ENCODE results near the gene MYCBPAP. TPM values are rescaled to one million over a fixed set of nuclear protein-coding genes. Genes with fewer than 3 reads are reported as not detected.

The MYCBPAP gene, protein sequence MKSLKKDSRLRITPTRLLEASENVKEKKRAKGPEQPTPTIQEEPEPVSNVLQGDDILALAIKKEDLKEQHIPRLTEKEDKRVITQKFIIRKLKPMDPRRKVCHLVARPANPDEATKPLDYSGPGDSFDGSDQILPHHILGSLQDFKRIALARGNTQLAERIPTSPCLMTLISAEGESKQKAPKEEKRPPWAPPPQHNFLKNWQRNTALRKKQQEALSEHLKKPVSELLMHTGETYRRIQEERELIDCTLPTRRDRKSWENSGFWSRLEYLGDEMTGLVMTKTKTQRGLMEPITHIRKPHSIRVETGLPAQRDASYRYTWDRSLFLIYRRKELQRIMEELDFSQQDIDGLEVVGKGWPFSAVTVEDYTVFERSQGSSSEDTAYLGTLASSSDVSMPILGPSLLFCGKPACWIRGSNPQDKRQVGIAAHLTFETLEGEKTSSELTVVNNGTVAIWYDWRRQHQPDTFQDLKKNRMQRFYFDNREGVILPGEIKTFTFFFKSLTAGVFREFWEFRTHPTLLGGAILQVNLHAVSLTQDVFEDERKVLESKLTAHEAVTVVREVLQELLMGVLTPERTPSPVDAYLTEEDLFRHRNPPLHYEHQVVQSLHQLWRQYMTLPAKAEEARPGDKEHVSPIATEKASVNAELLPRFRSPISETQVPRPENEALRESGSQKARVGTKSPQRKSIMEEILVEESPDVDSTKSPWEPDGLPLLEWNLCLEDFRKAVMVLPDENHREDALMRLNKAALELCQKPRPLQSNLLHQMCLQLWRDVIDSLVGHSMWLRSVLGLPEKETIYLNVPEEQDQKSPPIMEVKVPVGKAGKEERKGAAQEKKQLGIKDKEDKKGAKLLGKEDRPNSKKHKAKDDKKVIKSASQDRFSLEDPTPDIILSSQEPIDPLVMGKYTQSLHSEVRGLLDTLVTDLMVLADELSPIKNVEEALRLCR
- under 1 TPM; 0.83 to 0.86 TPM for total RNA-seq
- polyA plus RNA-seq = not detected

DNA sequence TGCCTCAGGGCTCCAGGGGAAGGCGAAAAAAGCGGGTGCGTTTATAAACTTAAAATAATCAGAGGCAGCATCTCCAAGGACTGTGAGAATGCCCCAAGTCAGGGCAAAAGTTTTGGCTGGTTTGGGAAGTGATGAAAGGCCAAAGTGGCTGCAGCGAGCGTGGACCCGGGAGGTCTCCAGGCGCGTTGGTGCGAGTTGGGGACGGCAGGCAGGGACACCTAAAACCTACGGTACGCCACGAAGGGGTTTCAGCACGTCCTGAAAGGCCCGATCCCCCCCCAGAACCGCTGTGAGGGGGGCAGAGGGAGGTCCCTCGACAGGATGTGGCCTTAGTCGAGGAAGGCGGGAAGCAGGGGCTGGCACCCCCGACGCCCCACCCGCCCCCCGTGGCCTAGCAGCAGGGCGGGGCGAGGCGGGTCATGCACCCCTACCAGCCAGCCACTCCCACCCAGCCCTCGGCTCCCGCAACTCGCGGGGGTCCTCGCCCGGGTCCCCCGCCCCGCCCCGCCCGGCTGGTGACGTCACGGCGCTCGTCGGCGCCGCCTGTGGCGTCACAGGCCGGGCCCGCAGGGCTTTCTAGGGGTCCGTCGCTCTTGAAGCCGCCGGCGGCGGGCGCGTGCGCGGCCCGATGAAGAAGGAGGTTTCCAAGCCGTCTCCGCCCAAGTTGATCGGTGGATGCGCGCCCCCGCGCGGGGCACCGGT, at the start of gene MYCBPAP:
Gene MYCBPAP, plus strand, starts transcription at position 569 of the 702 bp plus-strand sequence. CDS start 236 bp downstream, outside the sequence.
- H3K4me3 ChIP-seq (ENCODE audit: low read length) = peak within 1 kb of the TSS; percentile 84
- H3K4me3 Mint-ChIP-seq = peak within 1 kb of the TSS; percentile 84 to 94 (median 89)
- ChIA-PET CTCF (no interaction called here), POLR2A (no interaction called here)
- peaks cover 0 to 3% of the 10 kb centered on the region in 2 donors for H3K27me3 Mint-ChIP-seq
- peak; percentile 75 to 88 (median 80) for DNase-seq
- no peaks in the 10 kb centered on the region for H3K9me3 ChIP-seq (ENCODE audit: low read length)
- H3K36me3 Mint-ChIP-seq = no peaks in the 10 kb centered on the region
- peaks cover 29 to 34% (median 33%) of the 10 kb centered on the region in 3 donors for H3K4me1 Mint-ChIP-seq
- no peaks in the 10 kb centered on the region for H3K9me3 Mint-ChIP-seq
- H3K4me1 ChIP-seq (ENCODE audit: insufficient read depth, low read length) = peaks cover 20% of the 10 kb centered on the region
- peak within 1 kb of the TSS; percentile 73 for H3K27ac ChIP-seq (ENCODE audit: low read depth, low read length)
- peak within 1 kb of the TSS; percentile 66 to 98 (median 95) for H3K27ac Mint-ChIP-seq
- H3K36me3 ChIP-seq (ENCODE audit: insufficient read depth, low read length) = no peaks in the 10 kb centered on the region
- no peaks in the 10 kb centered on the region for H3K27me3 ChIP-seq (ENCODE audit: insufficient read depth, low read length, poor library complexity, severe bottlenecking)

DNA sequence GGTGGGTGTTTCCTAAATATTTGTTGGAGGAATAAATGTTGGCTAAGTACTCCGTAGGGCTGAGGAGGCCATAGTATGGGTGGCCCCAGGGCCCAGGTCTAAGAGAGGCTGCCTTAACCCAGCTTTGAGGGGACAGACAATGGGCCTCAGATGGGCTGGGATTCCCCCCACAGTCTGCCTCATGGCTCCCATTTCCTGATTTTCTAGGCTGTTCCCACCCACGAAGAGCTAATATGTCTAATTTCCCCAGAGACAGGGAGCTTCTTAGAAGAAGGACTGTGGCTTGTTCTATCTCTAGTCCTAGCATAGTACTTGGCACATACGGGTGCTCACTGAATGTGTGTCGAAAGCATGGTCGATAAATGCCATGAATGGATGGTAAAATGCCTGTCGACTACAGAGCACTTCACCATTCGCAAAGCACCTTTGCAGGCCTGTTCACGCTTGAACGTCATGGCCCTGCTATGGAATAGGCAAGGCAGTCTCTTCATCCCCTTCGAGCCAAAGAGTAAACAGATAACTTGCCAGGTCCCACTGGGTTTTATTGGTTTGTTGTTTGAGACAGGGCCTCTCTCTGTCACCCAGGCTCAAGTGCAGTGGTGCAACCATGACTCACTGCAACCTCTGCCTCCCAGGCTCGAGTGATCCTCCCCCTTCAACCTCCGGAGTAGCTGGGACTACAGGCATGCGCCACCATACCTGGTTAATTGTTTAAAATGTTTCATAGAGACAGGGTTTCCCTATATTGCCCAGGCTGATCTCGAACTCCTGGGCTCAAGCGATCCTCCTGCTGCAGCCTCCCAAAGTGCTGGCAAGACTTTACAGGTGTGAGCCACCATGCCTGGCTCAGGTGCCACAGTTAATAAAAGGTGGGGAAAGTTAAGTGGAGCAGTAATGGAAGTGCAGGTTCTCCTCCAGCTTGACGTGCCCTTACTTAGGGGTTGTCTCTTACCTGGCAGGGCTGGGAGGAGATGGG, 49.2 kb upstream of the MYCBPAP start:
- Mint-ChIP-seq H3K36me3 (peaks cover 0 to 6% (median 0%) of the 10 kb centered on the region in 3 donors), H3K4me1 (no peaks in the 10 kb centered on the region), H3K9me3 (no peaks in the 10 kb centered on the region), H3K27ac (no peak overlapping the region), H3K27me3 (no peaks in the 10 kb centered on the region), H3K4me3 (no peak overlapping the region)
- Histone ChIP-seq H3K27ac (ENCODE audit: low read depth, low read length) (no peak overlapping the region), H3K4me1 (ENCODE audit: insufficient read depth, low read length) (no peaks in the 10 kb centered on the region), H3K9me3 (ENCODE audit: low read length) (no peaks in the 10 kb centered on the region), H3K27me3 (ENCODE audit: insufficient read depth, low read length, poor library complexity, severe bottlenecking) (no peaks in the 10 kb centered on the region), H3K4me3 (ENCODE audit: low read length) (no peak overlapping the region), H3K36me3 (ENCODE audit: insufficient read depth, low read length) (no peaks in the 10 kb centered on the region)
- DNase-seq = no peak
- POLR2A ChIA-PET = no interaction called here
- CTCF ChIA-PET = interaction anchor here (2.3 kb wide), 1 partner anchor 20 kb away, joined by 6 read pairs; the partner anchor contains the start of gene RSAD1

DNA sequence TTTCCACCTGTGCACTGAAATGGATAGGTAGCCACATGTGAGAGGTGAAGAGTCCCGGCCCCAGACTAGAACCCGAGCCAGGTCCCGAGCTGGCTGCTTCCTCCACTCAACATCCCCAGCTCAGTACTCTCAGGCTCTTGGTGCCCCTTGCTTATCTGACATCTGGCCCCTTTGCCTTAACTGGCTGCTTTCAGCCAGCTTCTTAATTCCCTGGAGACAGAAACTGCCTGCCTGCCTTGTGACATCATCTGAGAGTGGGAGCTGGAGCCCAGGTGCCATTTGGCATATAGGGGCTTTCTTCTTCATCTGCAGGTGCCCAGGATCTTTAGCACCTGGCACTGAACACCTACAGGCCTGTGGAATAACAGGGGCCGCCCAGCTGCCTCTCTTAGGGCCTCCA, 48.5 kb upstream of the MYCBPAP start:
- no peak overlapping the region for H3K4me3 ChIP-seq (ENCODE audit: low read length)
- H3K27ac Mint-ChIP-seq = no peak overlapping the region
- no peak overlapping the region for H3K4me3 Mint-ChIP-seq
- CTCF ChIA-PET = interaction anchor here (2.3 kb wide), 1 partner anchor 19 kb away, joined by 6 read pairs; the partner anchor contains the start of gene RSAD1
- POLR2A ChIA-PET = no interaction called here
- no peaks in the 10 kb centered on the region for H3K36me3 ChIP-seq (ENCODE audit: insufficient read depth, low read length)
- peaks cover 0 to 6% (median 0%) of the 10 kb centered on the region in 3 donors for H3K36me3 Mint-ChIP-seq
- H3K4me1 Mint-ChIP-seq = no peaks in the 10 kb centered on the region
- H3K4me1 ChIP-seq (ENCODE audit: insufficient read depth, low read length) = no peaks in the 10 kb centered on the region
- DNase-seq = no peak
- H3K27me3 Mint-ChIP-seq = no peaks in the 10 kb centered on the region
- H3K9me3 Mint-ChIP-seq = no peaks in the 10 kb centered on the region
- H3K27me3 ChIP-seq (ENCODE audit: insufficient read depth, low read length, poor library complexity, severe bottlenecking) = no peaks in the 10 kb centered on the region
- H3K27ac ChIP-seq (ENCODE audit: low read depth, low read length) = no peak overlapping the region
- H3K9me3 ChIP-seq (ENCODE audit: low read length) = no peaks in the 10 kb centered on the region

DNA sequence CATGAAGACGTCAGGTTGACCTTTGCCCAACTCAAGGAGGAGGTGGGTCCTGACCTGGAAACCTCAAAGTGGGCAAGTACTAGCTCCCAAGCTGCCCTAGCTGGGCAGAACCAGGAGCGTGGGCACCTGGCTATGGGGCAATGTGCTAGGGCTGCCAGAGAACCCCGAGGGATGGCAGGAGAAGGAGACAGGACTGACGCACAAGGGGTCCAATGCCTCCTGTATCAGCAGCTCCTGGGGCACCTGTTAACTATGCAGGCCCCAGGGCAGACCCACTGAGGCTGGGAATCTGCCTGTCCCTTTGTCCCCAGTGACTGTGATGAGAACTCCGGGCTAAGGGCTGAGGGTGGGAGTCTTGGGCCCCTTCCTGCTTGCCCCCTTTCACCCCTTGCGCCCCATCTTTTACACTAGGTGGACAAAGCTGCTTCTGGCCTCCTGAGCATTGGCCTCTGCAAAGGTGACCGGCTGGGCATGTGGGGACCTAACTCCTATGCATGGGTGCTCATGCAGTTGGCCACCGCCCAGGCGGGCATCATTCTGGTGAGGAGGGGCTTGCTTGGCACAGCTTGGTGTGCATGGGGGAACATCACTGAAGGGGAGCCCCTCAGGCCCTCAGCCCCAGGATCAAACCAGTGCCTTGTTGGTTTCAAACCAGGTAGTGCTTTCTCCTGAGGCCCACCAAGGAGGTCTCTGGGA, 47.3 kb upstream of the MYCBPAP start:
- Mint-ChIP-seq H3K27ac (no peak overlapping the region), H3K27me3 (peaks cover 0 to 4% of the 10 kb centered on the region in 2 donors), H3K9me3 (no peaks in the 10 kb centered on the region), H3K36me3 (peaks cover 0 to 2% (median 0%) of the 10 kb centered on the region in 3 donors), H3K4me1 (peaks cover 0 to 4% (median 0%) of the 10 kb centered on the region in 3 donors), H3K4me3 (no peak overlapping the region)
- H3K4me1 ChIP-seq (ENCODE audit: insufficient read depth, low read length) = no peaks in the 10 kb centered on the region
- ChIA-PET CTCF (interaction anchor here (2.3 kb wide), 1 partner anchor 18 kb away, joined by 6 read pairs; the partner anchor contains the start of gene RSAD1), POLR2A (no interaction called here)
- H3K27ac ChIP-seq (ENCODE audit: low read depth, low read length) = no peak overlapping the region
- H3K9me3 ChIP-seq (ENCODE audit: low read length) = no peaks in the 10 kb centered on the region
- DNase-seq = no peak
- no peak overlapping the region for H3K4me3 ChIP-seq (ENCODE audit: low read length)
- no peaks in the 10 kb centered on the region for H3K36me3 ChIP-seq (ENCODE audit: insufficient read depth, low read length)
- H3K27me3 ChIP-seq (ENCODE audit: insufficient read depth, low read length, poor library complexity, severe bottlenecking) = no peaks in the 10 kb centered on the region

DNA sequence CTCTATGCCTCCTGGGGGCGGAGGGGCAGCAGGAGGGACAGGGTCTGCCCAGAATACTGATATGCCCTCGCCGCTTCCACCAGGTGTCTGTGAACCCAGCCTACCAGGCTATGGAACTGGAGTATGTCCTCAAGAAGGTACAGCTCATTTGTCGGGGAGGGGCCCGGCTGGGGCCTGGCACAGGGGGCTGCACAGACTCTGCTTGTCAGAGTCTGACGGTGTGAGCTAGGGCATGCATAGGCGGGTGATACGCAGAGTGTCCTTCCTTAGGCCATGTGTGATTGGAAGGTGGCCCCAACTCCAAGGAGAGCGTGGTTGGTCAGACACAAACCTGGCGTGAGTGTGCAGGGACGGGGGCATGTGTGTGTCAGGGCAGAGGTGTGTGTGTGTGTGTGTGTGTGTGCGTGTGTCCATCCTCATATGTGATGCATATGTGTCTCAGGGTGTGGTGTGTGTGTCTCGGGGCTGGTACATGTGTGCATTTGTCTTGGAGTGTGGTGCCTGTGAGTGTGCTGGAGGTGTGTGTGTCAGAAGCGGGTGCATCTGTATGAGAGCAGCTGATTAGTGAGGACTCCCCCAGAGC, 46.6 kb upstream of the MYCBPAP start:
- DNase-seq = no peak
- Mint-ChIP-seq H3K9me3 (no peaks in the 10 kb centered on the region), H3K36me3 (peaks cover 0 to 2% (median 0%) of the 10 kb centered on the region in 3 donors), H3K27me3 (peaks cover 0 to 4% of the 10 kb centered on the region in 2 donors), H3K27ac (no peak overlapping the region), H3K4me3 (no peak overlapping the region), H3K4me1 (peaks cover 2 to 7% (median 6%) of the 10 kb centered on the region in 3 donors)
- no peaks in the 10 kb centered on the region for H3K36me3 ChIP-seq (ENCODE audit: insufficient read depth, low read length)
- ChIA-PET CTCF (interaction anchor here (2.3 kb wide), 1 partner anchor 17 kb away, joined by 6 read pairs; the partner anchor contains the start of gene RSAD1), POLR2A (interaction anchor here (0.7 kb wide), 1 partner anchor 36 kb away, joined by 3 read pairs; no protein-coding TSS in a partner anchor)
- no peaks in the 10 kb centered on the region for H3K9me3 ChIP-seq (ENCODE audit: low read length)
- no peaks in the 10 kb centered on the region for H3K27me3 ChIP-seq (ENCODE audit: insufficient read depth, low read length, poor library complexity, severe bottlenecking)
- no peak overlapping the region for H3K4me3 ChIP-seq (ENCODE audit: low read length)
- H3K27ac ChIP-seq (ENCODE audit: low read depth, low read length) = no peak overlapping the region
- H3K4me1 ChIP-seq (ENCODE audit: insufficient read depth, low read length) = no peaks in the 10 kb centered on the region

DNA sequence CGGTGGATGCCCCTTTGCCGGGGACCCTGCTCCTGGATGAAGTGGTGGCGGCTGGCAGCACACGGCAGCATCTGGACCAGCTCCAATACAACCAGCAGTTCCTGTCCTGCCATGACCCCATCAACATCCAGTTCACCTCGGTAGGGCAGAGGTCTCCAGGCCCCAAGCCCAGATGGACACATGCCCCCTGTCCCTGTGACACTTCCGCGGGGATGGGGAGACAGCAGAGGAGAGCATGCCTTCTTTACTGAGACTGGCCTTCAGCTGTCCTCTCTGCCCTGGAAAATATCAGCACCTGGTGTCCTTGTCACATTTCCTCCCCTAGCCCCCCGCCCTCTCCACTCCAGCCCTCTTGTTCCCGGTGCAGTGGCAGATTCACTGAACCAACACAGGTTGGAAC, 45.8 kb upstream of the MYCBPAP start:
- CTCF ChIA-PET = no interaction called here
- H3K9me3 ChIP-seq (ENCODE audit: low read length) = no peaks in the 10 kb centered on the region
- peaks cover 6 to 14% (median 7%) of the 10 kb centered on the region in 3 donors for H3K4me1 Mint-ChIP-seq
- no peaks in the 10 kb centered on the region for H3K9me3 Mint-ChIP-seq
- no peak for DNase-seq
- no peak overlapping the region for H3K4me3 Mint-ChIP-seq
- no peak overlapping the region for H3K27ac ChIP-seq (ENCODE audit: low read depth, low read length)
- H3K27me3 Mint-ChIP-seq = peaks cover 2 to 9% of the 10 kb centered on the region in 2 donors
- no peak overlapping the region for H3K27ac Mint-ChIP-seq
- no peak overlapping the region for H3K4me3 ChIP-seq (ENCODE audit: low read length)
- no peaks in the 10 kb centered on the region for H3K4me1 ChIP-seq (ENCODE audit: insufficient read depth, low read length)
- POLR2A ChIA-PET = interaction anchor here (0.7 kb wide), 1 partner anchor 35 kb away, joined by 3 read pairs; no protein-coding TSS in a partner anchor
- H3K36me3 ChIP-seq (ENCODE audit: insufficient read depth, low read length) = no peaks in the 10 kb centered on the region
- H3K27me3 ChIP-seq (ENCODE audit: insufficient read depth, low read length, poor library complexity, severe bottlenecking) = no peaks in the 10 kb centered on the region
- peaks cover 0 to 2% (median 0%) of the 10 kb centered on the region in 3 donors for H3K36me3 Mint-ChIP-seq

Measured in CD8-positive, alpha-beta memory T cell (primary cell).